Measurements from ENCODE around the gene NOTCH4. TPM values are rescaled to one million over a fixed set of nuclear protein-coding genes. Genes with fewer than 3 reads are reported as not detected.
"Not testable (repeated sequence)": the region's sequence is repeated elsewhere in the genome, so short reads cannot be mapped to it uniquely, and the experiment has no call there.

The NOTCH4 gene
- polyA plus RNA-seq, 1 donor from 2014 or later = 4.9 TPM

DNA sequence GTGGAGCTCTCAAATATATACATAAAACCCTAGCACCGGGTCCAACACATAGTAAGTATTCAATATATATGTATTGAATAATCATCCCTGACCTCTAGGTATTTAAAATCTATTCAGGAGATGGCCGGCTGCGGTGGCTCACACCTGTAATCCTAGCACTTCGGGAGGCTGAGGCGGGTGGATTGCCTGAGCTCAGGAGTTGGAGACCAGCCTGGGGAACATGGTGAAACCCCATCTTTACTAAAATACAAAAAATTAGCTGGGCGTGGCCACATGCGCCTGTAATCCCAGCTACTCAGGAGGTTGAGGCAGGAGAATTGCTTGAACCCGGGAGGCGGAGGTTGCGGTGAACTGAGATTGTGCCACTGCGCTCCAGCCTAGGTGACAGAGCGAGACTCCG, 30.8 kb downstream of the NOTCH4 start:
- not testable (repeated sequence) for H3K27me3 Mint-ChIP-seq, H3K36me3 Mint-ChIP-seq, H3K9me3 Mint-ChIP-seq
- H3K4me1 Mint-ChIP-seq = peaks cover 30 to 34% (median 31%) of the 10 kb centered on the region in 3 donors
- H3K4me3 Mint-ChIP-seq = peak overlapping the region; percentile 92 to 99 (median 96)
- peak overlapping the region; percentile 96 to 99 (median 96) for H3K27ac Mint-ChIP-seq

DNA sequence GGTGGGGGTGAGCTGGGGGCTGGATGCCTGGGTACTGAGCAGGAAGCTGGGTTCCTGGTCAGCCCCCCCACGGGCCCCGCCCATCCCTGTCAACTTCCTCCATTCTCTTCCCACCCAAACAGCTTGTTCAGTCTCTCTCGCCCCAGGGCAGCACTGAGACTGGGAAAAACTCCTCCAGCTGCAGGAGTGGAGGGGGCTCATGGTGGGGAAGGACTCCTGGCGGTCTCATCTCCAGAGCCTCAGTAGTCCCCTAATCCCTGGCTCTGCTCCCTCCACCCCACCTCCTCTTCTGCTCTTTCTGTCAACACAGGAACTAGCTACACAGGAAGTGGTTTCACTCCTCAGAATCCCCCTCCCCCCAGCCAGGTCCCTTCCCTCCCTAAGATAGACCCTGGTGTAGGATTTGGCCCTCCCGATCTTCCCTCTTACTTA, 31.2 kb downstream of the NOTCH4 start, which contains the start of gene GPSM3:
Gene GPSM3 (minus strand): TSS at position 36 of the 432 bp plus-strand sequence. CDS start 130 bp downstream, outside the sequence.
- Mint-ChIP-seq H3K36me3 (peaks cover 3% of the 10 kb centered on the region), H3K4me1 (peaks cover 31 to 34% (median 32%) of the 10 kb centered on the region in 3 donors), H3K27me3 (no peaks in the 10 kb centered on the region), H3K27ac (peak within 1 kb of the TSS; percentile 96 to 99 (median 96)), H3K4me3 (peak within 1 kb of the TSS; percentile 92 to 99 (median 96)), H3K9me3 (no peaks in the 10 kb centered on the region)

DNA sequence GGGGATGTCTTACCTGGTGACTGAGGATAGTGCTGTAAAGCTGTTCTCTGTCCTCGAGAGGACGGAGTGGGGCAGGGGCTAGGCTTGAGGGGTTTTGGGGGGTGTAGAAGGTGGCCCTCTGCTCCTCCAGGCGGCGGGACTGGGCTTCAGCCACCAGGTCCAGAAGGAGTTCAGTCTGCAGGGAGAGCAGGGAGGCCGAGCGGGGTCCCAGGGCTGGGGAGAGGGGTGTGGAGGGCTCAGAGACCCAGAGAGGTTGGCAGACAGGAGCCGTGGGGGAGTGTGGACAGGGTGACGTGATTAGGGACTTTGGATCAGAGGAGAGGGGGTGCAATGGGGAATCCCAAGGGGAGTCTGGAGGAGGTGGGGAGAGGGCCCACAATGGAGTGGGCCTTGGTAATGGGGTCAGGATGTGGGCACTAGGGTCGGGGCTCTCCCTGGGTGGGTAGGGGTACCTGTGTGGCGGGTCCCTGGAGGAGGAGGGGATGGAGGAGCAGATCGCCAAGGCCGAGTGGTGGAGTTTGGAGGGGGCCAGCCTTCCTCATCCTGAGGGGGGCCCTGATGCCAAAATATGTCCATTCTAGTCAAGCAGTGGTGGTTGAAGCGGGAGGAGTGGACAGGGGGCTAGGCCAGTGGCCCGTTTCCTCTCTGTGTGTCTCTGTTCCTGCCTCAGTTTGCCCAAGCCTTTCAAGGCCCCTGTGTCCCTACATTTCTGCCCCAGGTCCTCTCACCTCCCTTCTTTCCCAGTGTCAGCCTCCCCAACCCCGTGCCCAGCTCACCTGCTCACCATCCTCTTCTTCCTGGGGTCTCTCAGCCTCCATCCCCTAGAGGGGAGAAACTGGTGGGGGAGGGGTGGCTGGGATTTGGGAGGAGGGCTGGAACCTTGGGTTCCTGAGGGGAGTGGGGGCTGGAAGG, 31.9 kb downstream of the NOTCH4 start:
- H3K9me3 Mint-ChIP-seq = no peaks in the 10 kb centered on the region
- H3K4me1 Mint-ChIP-seq = peaks cover 34 to 36% (median 35%) of the 10 kb centered on the region in 3 donors
- H3K4me3 Mint-ChIP-seq = peak overlapping the region; percentile 92 to 99 (median 96)
- no peaks in the 10 kb centered on the region for H3K27me3 Mint-ChIP-seq
- peak overlapping the region; percentile 96 to 99 (median 96) for H3K27ac Mint-ChIP-seq
- H3K36me3 Mint-ChIP-seq = peaks cover 3% of the 10 kb centered on the region

DNA sequence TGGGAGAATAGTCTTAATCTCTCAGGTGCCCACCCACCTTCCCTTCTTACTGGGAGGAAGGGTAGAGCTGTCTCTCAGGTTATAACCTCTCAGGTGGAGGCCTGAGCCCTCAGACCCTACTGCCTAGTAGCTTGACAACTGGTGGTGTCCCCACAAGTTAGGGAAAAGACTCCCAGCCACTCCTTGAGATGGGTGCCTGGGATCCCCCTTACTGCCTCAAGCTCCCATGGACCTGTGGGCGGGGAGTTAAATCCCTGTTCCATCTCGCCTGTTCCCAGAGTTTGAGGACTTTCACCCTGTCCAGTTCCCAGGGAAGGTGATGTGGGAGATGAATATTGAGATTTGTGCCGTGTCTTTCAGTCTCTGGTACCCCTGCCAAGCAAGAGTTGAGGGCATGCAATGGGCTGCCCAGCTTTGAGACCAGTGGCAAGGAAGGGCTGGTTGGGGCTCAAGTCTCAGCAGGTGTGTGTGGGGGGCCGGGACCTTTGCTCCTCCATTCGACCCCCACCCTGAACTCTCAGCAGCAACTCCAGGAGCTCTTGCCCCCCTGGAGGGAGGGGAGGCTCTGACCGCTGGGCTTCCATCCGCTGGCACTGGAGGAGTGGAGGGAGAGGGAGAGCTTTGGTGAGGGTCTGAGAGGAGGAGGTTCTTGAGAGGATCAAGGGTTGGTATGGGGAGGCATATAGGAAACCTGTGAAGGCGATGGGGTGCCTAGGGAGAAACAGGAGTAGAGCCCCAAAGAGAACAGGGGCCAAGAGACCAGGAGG, 32.8 kb downstream of the NOTCH4 start:
- H3K27me3 Mint-ChIP-seq = no peaks in the 10 kb centered on the region
- peaks cover 3% of the 10 kb centered on the region for H3K36me3 Mint-ChIP-seq
- peaks cover 38 to 41% (median 40%) of the 10 kb centered on the region in 3 donors for H3K4me1 Mint-ChIP-seq
- H3K4me3 Mint-ChIP-seq = peak overlapping the region; percentile 92 to 99 (median 96)
- no peaks in the 10 kb centered on the region for H3K9me3 Mint-ChIP-seq
- H3K27ac Mint-ChIP-seq = peak overlapping the region; percentile 96 to 99 (median 96)

DNA sequence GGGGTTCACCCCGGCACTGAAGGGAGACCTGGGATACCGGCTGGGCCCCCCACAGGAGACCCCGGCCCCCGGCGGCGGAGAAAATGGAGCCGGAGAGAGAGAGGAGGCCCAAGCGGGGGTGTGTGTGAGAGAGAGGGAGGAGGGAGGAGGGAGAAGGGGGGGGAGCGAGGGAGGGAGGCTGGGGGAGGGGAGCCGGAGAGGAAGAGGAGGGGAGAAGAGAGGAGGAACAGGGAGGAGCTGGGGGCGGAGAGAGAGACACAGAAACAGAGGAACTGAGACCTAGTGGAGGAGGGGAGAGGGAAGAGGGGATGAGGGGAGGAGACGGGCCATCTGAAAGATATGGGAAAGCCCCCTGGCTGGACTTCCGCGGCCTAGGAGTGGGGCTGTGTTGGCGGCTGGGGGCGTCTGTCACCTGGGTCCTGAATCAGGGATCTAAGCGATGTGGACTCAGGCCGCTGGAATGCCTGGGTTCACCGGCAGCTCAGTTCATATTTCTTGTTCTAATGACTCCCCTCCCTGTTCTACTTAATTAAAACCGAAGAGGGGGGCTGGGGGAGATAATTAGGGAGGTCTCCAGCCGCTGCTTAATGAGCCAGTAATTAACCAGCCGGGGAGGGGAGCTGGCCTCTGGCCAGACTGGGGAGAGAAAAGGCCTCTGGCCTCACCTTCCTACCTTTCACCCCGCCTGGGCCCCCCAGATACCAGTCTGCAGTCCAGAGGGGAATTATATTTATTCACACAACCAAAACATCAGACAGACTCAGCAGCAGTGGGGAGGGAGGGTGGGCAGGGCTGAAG, 33.6 kb downstream of the NOTCH4 start, which contains the start of gene PBX2:
Gene PBX2 (minus strand): TSS at position 149 of the 798 bp plus-strand sequence. CDS start 287 bp downstream, outside the sequence.
- Mint-ChIP-seq H3K9me3 (no peaks in the 10 kb centered on the region), H3K4me1 (peaks cover 41 to 44% (median 44%) of the 10 kb centered on the region in 3 donors), H3K36me3 (peaks cover 3% of the 10 kb centered on the region), H3K27me3 (no peaks in the 10 kb centered on the region), H3K4me3 (peak within 1 kb of the TSS; percentile 93 to 99 (median 96)), H3K27ac (peak within 1 kb of the TSS; percentile 97 to 99 (median 98))

DNA sequence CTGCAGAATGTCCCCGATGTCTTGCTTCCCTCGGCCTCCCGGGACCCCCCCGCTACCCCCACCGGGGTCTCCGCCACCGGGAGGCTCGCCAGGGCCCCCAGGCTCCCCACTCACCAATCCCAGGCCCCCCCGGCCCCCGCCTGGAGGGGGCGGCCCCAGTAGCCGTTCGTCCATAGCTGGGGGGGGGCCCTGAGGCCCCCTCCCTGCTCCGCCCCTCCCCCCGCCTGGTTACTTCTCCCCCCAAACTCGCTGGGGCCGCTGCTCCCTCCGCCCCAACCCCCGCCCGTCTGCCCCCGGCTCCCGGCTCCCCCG, 34.2 kb downstream of the NOTCH4 start:
- Mint-ChIP-seq H3K27me3 (no peaks in the 10 kb centered on the region), H3K36me3 (peaks cover 3% of the 10 kb centered on the region), H3K4me1 (peaks cover 37 to 38% (median 38%) of the 10 kb centered on the region in 3 donors), H3K9me3 (no peaks in the 10 kb centered on the region), H3K27ac (peak overlapping the region; percentile 90 to 99 (median 98)), H3K4me3 (peak overlapping the region; percentile 86 to 98 (median 94))

DNA sequence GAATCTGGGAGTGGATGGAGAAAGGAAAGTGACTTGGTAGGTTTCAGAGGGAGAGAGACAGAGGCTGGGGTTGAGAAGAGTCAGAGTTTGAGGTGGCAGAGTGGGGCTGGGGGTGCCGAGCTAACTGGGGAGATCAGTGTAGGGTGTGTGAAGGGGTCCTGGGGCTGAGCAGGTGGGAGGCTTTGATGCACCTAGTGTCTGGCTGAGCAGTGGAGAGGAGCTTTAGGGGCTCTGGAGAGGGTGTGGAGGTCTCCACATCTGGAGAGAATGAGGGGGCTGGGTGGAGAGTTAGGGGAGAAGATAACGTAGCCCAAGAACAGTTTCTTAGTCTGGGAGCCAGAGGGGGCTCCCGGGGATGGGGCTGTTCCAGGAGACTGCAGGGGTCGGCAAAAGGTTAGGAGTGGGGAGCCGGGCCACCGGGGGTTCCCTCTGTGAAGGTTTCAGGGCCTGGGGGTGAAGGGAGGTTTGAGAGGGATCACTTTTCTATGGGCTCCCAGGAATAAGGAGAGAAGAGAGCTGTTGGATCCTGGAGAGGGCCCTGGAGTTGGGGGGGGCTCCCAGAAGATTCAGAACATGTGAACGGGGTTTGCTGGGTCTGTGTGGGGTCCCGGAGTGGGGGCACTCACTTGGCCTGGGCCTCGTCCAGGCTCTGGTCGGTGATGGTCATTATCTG, 34.7 kb downstream of the NOTCH4 start:
- H3K27me3 Mint-ChIP-seq = no peaks in the 10 kb centered on the region
- H3K4me3 Mint-ChIP-seq = peak overlapping the region; percentile 86 to 97 (median 94)
- peaks cover 33 to 37% (median 35%) of the 10 kb centered on the region in 3 donors for H3K4me1 Mint-ChIP-seq
- H3K27ac Mint-ChIP-seq = peak overlapping the region; percentile 90 to 98 (median 96)
- no peaks in the 10 kb centered on the region for H3K9me3 Mint-ChIP-seq
- H3K36me3 Mint-ChIP-seq = peaks cover 3% of the 10 kb centered on the region

DNA sequence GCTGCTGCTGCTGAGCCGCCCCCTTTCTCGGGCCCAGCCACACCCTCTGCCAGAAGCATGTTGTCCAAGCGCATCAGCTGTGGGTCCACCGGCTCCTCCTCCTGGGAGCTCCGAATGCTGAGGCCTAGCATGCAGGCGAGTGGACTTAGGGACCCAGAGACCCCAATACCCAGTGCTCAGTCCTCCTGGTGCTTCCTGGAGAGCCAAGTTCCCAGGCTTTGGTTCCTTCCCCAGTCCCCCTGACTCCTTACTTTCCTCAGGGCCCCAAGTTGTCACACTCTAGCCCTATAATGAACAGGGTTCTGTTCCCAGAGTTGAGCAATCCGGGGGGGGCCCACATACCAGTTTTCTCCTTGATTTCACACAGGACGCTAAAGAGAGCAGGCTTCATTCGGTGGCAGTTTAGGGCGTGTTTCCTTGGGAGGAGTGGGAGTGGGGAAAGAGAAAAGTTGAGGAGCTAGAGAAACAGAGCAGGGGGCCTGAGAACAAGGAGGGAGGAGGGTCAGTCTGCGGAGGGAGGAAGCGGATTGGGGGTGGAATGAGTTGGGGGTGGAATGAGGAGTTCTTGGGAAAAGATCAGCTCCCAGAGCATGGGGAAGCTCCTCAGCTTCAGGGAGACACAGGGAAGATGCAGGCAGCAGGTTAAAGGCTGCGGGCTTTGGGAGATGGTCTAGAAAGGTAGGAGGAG, 35.3 kb downstream of the NOTCH4 start:
- Mint-ChIP-seq H3K27ac (peak overlapping the region; percentile 90 to 98 (median 96)), H3K4me1 (peaks cover 27 to 34% (median 28%) of the 10 kb centered on the region in 3 donors), H3K27me3 (no peaks in the 10 kb centered on the region), H3K36me3 (peaks cover 3% of the 10 kb centered on the region), H3K4me3 (peak overlapping the region; percentile 86 to 97 (median 94)), H3K9me3 (no peaks in the 10 kb centered on the region)

DNA sequence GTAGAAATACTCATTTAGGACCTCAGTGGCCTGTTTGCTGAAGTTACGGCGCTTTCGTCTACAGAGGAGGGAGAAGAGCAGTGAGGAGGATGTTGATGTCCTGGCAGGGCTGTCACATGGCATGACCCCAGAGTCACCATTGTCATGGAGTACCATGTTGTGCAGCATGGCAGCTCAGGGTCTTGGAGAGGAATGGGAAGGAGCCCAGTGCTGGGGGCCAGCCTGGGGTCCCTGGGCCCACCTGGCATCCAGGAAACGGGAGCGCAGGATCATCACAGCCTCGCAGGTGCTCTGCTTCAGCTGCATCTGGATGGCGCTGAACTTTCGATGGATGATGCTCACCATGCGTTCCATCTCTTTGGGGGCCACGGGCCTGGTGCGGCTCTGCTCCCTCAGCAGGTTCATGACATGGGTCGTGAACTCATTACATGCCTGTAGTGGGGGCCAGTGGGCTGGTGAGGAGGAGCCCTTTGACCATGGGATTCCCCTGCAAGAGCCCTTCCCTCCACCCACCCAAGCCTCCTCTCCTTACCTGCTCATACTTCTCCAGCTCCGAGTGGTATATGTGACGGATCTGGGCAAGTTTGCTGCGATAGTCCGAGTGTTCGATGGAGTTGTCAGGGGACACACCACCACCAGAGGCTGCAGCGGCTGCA, 36.0 kb downstream of the NOTCH4 start:
- not testable (repeated sequence) for H3K36me3 Mint-ChIP-seq, H3K9me3 Mint-ChIP-seq, H3K27me3 Mint-ChIP-seq
- Mint-ChIP-seq H3K4me3 (peak overlapping the region in 3 of 4 donors; percentile 84 to 95 (median 93)), H3K27ac (peak overlapping the region; percentile 71 to 98 (median 96)), H3K4me1 (peaks cover 24 to 31% (median 27%) of the 10 kb centered on the region in 3 donors)

DNA sequence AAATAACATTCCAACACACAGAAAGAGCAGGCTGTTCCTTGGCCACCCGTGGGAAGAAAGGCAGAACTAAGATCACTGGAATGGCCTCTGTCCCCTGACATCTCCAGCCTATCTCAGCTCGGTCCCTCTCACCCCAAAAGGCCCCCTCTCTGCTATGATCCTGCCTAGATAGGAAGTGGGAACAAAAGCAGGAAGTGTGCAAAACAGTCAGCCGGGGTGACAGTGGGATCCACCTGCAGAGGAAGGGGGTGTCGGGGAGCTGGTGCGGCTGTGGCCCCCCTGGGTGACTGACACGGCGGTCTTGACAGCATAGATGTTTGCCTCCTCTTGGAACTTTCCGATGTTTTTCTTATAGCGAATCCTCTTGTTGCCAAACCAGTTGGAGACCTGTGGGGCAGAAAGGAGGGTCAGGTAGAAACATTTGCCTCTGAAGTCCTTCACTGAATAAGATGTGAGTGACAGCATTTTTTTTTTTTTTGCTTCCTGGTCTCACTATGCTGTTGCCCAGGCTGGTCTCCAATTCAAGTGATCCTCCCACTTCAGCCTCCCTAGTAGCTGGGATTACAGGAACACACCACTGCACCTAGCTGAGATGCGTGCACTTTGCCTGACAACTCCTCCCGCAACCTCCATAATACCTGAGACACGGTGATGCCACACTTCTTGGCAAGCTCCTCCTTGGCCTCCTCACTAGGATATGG, 36.7 kb downstream of the NOTCH4 start:
- H3K4me1 Mint-ChIP-seq = peaks cover 24 to 31% (median 27%) of the 10 kb centered on the region in 3 donors
- no peaks in the 10 kb centered on the region for H3K9me3 Mint-ChIP-seq
- no peaks in the 10 kb centered on the region for H3K27me3 Mint-ChIP-seq
- peaks cover 3% of the 10 kb centered on the region for H3K36me3 Mint-ChIP-seq
- H3K27ac Mint-ChIP-seq = peak overlapping the region; percentile 93 to 98 (median 96)
- H3K4me3 Mint-ChIP-seq = peak overlapping the region; percentile 30 to 93 (median 84)

DNA sequence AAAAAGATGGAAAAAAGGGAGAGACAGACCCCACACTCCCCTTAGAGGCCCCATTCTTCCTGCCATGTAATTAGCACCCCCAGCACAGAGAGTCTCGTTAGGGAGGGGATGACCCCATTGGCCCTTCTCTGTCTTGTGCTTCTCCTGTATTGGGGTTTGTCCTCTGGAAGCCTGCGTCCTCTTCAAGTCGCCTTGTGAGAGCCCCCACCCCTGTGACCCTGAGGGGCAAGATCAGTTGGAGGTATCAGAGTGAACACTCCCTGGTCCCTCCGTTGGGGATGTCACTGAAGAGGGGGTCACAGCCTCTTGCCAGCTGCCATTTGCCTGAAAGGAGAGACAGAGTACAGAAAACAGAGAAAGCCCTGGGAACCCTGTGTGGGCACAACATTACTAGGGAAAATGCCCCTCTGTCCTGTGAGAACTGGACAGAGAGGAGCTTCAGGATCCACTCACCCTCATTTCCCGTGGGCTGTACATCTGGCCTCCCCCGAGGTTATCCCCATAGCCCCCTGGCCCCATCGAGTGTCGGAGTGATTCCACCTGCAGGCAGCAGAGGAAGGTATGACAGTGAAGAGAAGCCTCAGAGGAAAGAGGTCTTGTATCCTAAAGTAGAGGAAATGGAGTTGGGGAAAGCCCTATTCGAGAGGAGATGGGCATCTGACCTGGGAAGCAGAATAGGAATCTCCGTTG, 37.6 kb downstream of the NOTCH4 start:
- not testable (repeated sequence) for H3K36me3 Mint-ChIP-seq, H3K9me3 Mint-ChIP-seq, H3K27me3 Mint-ChIP-seq
- Mint-ChIP-seq H3K4me3 (peak overlapping the region; percentile 30 to 93 (median 81)), H3K4me1 (peaks cover 24 to 31% (median 27%) of the 10 kb centered on the region in 3 donors), H3K27ac (peak overlapping the region; percentile 84 to 98 (median 93))

DNA sequence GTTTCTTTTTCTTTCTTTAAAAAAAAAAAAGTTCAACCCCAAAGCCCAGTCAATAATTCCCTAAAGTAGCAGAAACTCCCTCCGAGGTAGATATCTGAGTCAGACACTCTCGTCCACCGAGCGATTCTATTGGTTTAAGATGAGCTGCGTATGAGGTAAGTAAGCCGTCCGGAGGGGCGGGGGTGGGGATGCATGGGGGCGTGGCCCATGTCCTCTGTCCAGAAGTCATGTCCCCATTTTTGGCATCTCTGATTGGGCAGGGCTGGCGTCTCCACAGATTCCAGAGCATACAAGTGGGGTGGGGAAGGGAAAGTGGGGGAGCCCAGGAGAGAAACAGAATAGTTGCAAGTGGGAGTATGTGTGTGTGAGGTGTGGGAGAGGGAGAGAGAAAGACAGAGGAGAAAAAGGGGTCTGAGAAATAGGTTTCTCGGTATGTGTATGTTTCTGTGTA, 38.2 kb downstream of the NOTCH4 start:
- not testable (repeated sequence) for H3K36me3 Mint-ChIP-seq, H3K27me3 Mint-ChIP-seq, H3K9me3 Mint-ChIP-seq
- H3K4me1 Mint-ChIP-seq = peaks cover 24 to 33% (median 29%) of the 10 kb centered on the region in 3 donors
- H3K4me3 Mint-ChIP-seq = peak overlapping the region; percentile 44 to 93 (median 80)
- H3K27ac Mint-ChIP-seq = peak overlapping the region; percentile 84 to 98 (median 93)
